Mucosa of stomach (tissue), 1 donor: ENCODE data around the gene KCTD6.

Experiments
- H3K27me3 ChIP-seq: one replicate; pipeline ENCODE4 v1.7.0; 2013; ENCODE audit warnings: mild to moderate bottlenecking, low read length; ENCODE audit not compliant: control insufficient read depth, insufficient read depth
- H3K36me3 ChIP-seq: one replicate; pipeline ENCODE4 v1.7.0; 2013; ENCODE audit warnings: low read length; ENCODE audit not compliant: control insufficient read depth, insufficient read depth
- H3K4me1 ChIP-seq: one replicate; pipeline ENCODE4 v1.7.0; 2013; ENCODE audit warnings: mild to moderate bottlenecking, low read length; ENCODE audit not compliant: control insufficient read depth, insufficient read depth
- H3K4me3 ChIP-seq: one replicate; pipeline ENCODE4 v1.7.0; 2013; ENCODE audit warnings: low read length
- H3K9ac ChIP-seq: one replicate; pipeline ENCODE4 v1.7.0; 2013; ENCODE audit warnings: mild to moderate bottlenecking, low read length, moderate library complexity
- H3K9me3 ChIP-seq: one replicate; pipeline ENCODE4 v1.7.0; 2013; ENCODE audit warnings: mild to moderate bottlenecking, low read length, moderate library complexity; ENCODE audit not compliant: control insufficient read depth
- donor health status: Pancreatic carcinoma.

Gene KCTD6

DNA sequence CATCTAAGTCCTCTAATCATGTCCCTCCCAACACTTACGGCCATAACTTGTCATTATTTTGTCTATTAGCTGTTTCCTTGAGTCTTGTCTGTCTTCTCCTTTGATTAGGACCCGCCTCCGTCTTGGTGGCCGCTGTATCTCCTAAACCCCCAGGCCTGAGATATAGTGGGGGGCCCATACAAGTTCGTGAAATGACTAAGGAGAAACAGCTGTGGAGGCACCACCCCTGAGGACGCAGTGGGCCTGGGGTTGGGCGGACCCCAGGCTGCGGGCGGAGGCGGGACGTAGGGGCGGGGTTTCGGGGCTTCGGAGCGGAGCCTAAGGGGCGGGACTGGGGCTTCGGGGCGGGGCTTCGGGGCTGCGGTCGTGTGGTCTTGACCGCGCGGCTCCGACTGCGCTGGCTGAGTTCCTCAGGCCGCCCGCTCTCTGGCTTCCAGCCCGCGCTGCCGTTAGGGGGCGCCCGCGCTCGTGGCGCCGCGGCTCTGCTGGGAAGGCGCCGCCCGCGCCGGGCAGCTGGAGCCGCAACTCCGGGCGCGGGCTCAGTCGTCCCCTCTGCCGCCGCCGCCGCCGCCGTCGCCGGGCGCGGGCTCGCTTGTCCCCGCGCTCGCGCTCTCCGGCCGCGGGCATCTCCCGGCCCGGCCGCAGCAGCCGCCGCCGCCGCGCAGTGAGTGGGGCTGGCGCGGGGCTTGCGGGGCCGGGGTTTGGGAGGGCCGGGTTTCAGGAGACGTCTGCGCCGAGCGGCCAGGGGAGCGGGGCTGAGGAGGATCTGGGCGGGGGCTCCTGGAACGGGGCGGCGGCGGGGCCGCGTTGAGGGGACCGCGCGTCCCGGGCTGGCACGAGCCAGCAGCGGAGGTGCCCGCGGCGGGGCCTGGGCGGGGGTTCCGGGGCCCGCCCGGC is at the start of gene KCTD6:
TSS of gene KCTD6 (plus strand) at position 591 of the 897 bp plus-strand sequence. CDS start 6,660 bp downstream, outside the sequence.
- H3K4me3 ChIP-seq: peak within 1 kb of the TSS; percentile 57
- peaks cover 26% of the 10 kb centered on the region for H3K4me1 ChIP-seq
- H3K36me3 ChIP-seq: no peaks in the 10 kb centered on the region
- H3K9me3 ChIP-seq: no peaks in the 10 kb centered on the region
- H3K27me3 ChIP-seq: no peaks in the 10 kb centered on the region
- H3K9ac ChIP-seq: peak within 1 kb of the TSS; percentile 78

DNA sequence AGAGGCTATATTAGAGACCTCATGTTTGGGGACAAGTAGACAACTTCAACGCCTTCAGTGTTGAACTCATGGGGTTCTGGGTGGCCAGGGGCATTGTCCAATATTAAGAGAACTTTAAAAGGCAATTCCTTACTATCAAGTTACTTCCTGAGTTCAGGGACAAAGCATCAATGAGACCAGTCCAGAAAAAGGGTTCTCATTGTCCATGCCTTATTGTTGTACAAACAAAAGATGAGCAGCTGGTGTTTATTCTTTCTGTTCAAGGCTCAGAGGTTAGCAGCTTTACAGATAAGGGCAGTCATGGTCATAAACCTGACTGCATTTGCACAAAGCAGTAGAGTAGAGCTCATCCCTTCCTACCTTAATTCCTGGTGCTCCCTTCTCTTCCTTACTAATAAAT is 39.7 kb upstream of the KCTD6 start:
- no peaks in the 10 kb centered on the region for H3K4me1 ChIP-seq
- no peak overlapping the region for H3K9ac ChIP-seq
- no peaks in the 10 kb centered on the region for H3K27me3 ChIP-seq
- H3K4me3 ChIP-seq: no peak overlapping the region
- H3K36me3 ChIP-seq: no peaks in the 10 kb centered on the region
- H3K9me3 ChIP-seq: no peaks in the 10 kb centered on the region

DNA sequence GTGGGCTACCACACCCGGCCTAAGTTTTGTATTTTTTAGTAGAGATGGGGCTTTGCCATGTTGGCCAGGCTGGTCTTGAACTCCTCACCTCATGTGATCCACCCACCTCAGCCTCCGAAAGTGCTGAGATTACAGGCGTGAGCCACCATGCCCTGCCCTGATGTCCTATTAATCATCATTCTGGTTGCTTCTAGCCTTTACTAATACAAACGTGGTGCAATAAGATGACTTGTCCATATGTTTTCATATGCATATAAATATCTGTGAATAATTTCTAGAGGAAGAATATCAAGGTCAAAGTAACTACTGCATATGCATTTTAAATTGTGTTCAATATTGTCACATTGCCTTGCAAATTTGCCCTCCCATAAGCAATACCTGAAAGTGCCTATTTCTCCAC is 32.7 kb upstream of the KCTD6 start:
- Histone ChIP-seq H3K4me1 (peaks cover 11% of the 10 kb centered on the region), H3K36me3 (no peaks in the 10 kb centered on the region), H3K27me3 (no peaks in the 10 kb centered on the region), H3K9me3 (no peaks in the 10 kb centered on the region), H3K9ac (no peak overlapping the region), H3K4me3 (no peak overlapping the region)

GRCh38 chr3:58462829-58463180 is 29.1 kb upstream of the KCTD6 start:
- Histone ChIP-seq H3K9me3 (no peaks in the 10 kb centered on the region), H3K9ac (peak overlapping the region; percentile 23), H3K4me1 (peaks cover 11% of the 10 kb centered on the region), H3K36me3 (no peaks in the 10 kb centered on the region), H3K4me3 (no peak overlapping the region), H3K27me3 (no peaks in the 10 kb centered on the region)

DNA sequence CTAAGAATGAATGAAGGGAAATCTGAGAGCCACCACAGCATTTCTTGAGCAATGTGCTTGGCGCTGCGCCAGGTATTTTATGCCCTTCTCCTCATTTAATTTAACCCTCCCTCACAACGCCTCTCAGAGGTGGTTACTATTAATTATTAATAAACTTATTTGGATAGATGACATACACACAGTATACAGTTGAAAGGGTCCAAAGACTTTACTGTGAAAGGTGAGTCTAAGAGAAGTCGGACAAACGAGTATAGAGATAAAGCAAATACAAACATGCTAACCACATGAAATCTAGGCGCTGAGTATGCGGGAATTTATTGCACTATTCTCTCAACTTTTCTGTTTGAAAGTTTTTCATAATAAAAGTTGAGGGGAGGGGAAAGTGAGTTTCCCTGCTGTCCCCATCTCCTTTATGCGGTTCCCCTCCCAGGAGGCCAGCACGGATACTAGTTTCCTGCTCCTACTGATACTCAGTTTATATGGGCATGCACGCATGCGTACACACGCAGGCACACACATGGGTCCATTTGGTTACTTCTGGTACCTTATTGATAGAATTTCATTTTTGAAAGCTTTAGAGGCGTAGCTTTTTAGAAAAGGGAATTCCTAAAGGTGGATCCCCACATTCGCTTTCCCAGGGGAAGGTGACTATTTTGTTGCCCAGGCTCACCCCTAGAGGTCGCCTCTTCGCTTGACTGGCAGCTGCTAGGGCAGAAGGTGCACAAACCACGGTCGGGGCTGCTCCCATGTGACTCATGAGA is 28.5 kb upstream of the KCTD6 start:
- H3K9ac ChIP-seq: peak overlapping the region; percentile 23

GRCh38 chr3:58463942-58464271 is 28.0 kb upstream of the KCTD6 start:
- Histone ChIP-seq H3K4me3 (no peak overlapping the region), H3K4me1 (peaks cover 11% of the 10 kb centered on the region), H3K9ac (no peak overlapping the region), H3K27me3 (no peaks in the 10 kb centered on the region), H3K36me3 (no peaks in the 10 kb centered on the region), H3K9me3 (no peaks in the 10 kb centered on the region)

More for the DNA sequence above, 28.5 kb upstream of the KCTD6 start:
- H3K4me3 ChIP-seq: peak overlapping the region; percentile 37
- H3K27me3 ChIP-seq: no peaks in the 10 kb centered on the region
- H3K4me1 ChIP-seq: peaks cover 11% of the 10 kb centered on the region
- no peaks in the 10 kb centered on the region for H3K9me3 ChIP-seq
- H3K36me3 ChIP-seq: no peaks in the 10 kb centered on the region

DNA sequence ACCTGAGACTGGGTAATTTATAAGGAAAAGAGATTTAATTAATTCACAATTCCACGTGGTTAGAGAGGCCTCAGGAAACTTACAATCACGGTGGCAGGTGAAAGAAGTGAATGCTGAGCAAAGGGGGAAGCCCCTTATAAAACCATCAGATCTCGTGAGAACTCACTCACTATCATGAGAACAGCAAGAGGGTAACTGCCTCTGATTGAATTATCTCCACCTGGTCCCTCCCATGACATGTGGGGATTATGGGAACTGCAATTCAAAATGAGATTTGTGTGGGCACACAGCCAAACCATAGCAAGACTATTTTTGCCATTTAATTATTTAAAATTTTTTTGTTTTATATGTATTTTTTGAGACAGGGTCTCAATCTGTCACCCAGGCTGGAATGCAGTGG is 27.0 kb upstream of the KCTD6 start:
- H3K4me1 ChIP-seq: peaks cover 11% of the 10 kb centered on the region
- no peaks in the 10 kb centered on the region for H3K27me3 ChIP-seq
- no peak overlapping the region for H3K4me3 ChIP-seq
- H3K9ac ChIP-seq: no peak overlapping the region
- no peaks in the 10 kb centered on the region for H3K36me3 ChIP-seq
- H3K9me3 ChIP-seq: no peaks in the 10 kb centered on the region

GRCh38 chr3:58466899-58467563 is 24.9 kb upstream of the KCTD6 start:
- Histone ChIP-seq H3K9me3 (no peaks in the 10 kb centered on the region), H3K36me3 (no peaks in the 10 kb centered on the region), H3K27me3 (no peaks in the 10 kb centered on the region), H3K4me1 (peaks cover 27% of the 10 kb centered on the region), H3K4me3 (no peak overlapping the region), H3K9ac (no peak overlapping the region)

- no peaks in the 10 kb centered on the region for H3K36me3 ChIP-seq
- H3K9ac ChIP-seq: no peak overlapping the region
- no peaks in the 10 kb centered on the region for H3K9me3 ChIP-seq
- peaks cover 21% of the 10 kb centered on the region for H3K4me1 ChIP-seq
- H3K4me3 ChIP-seq: no peak overlapping the region
- H3K27me3 ChIP-seq: no peaks in the 10 kb centered on the region
Measured at GRCh38 chr3:58469096-58469495, 22.8 kb upstream of the KCTD6 start.

DNA sequence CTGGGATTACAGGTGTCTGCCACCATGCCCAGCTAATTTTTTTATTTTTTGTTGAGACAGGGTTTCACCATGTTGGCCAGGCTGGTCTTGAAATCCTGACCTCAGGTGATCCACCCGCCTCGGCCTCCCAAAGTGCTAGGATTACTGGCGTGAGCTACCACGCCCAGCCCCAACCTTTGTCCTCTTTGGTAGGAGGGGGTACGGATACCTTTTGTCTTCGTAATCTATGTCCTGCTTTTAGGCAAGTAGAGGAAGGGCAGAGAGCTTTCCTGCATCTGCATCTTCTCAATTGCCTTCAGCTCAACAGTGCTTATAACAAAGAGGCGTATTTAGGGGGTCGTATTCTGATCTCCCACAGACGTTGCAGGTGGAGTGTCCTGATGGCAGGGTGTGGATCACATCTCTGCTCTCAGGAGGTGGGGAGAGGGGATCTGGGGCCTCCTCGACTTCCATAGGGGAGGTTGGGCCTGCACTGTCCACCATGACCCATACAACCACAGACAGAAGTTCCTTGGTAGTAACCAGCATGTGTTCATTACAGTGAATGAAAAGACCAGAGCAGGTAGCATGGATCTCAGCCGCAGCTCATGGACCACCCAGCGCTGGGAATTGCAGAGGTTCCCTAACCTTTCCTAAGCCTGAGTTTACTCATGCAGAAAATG is 21.4 kb upstream of the KCTD6 start:
- Histone ChIP-seq H3K4me3 (no peak overlapping the region), H3K36me3 (no peaks in the 10 kb centered on the region), H3K9me3 (no peaks in the 10 kb centered on the region), H3K4me1 (peaks cover 32% of the 10 kb centered on the region), H3K9ac (no peak overlapping the region), H3K27me3 (no peaks in the 10 kb centered on the region)

GRCh38 chr3:58471025-58471887 is 20.6 kb upstream of the KCTD6 start:
- H3K9ac ChIP-seq: no peak overlapping the region
- H3K4me3 ChIP-seq: no peak overlapping the region
- no peaks in the 10 kb centered on the region for H3K36me3 ChIP-seq
- H3K4me1 ChIP-seq: peaks cover 32% of the 10 kb centered on the region
- H3K9me3 ChIP-seq: no peaks in the 10 kb centered on the region
- H3K27me3 ChIP-seq: no peaks in the 10 kb centered on the region
